ENCODE data around the gene FCRL3.

GRCh38 chr1:157732755-157733154 is 32.2 kb upstream of the FCRL3 start:
- TF ChIP-seq CTCF (IDR thresholded peaks at IDR 0.05) (no peak), RELA (CRISPR knock-in tag; IDR thresholded peaks at IDR 0.05; ENCODE audit: borderline replicate concordance) (no peak), ESRRA (CRISPR knock-in tag; IDR thresholded peaks at IDR 0.05; ENCODE audit: borderline replicate concordance) (no peak), AFF4 (CRISPR knock-in tag; IDR thresholded peaks at IDR 0.05; ENCODE audit: borderline replicate concordance) (no peak), TEAD1 (CRISPR knock-in tag; IDR thresholded peaks at IDR 0.05) (no peak), USF2 (CRISPR knock-in tag; IDR thresholded peaks at IDR 0.05) (no peak), ZNF232 (CRISPR knock-in tag; IDR thresholded peaks at IDR 0.05) (no peak), E2F4 (CRISPR knock-in tag; IDR thresholded peaks at IDR 0.05; ENCODE audit: borderline replicate concordance, low read depth) (no peak), ATF6 (CRISPR knock-in tag; IDR thresholded peaks at IDR 0.05) (no peak)

Data from WTC11 (cell line).